NCI-H2107 (cell line): ENCODE measurements around the gene CNIH3.
A peak's percentile ranks its signal among the peaks of the same experiment; 100 is the strongest.

Experiments
- DNase-seq: peaks from one replicate; lab custom pipeline; 2025; lab: John Stamatoyannopoulos, UW

The CNIH3 gene

DNA sequence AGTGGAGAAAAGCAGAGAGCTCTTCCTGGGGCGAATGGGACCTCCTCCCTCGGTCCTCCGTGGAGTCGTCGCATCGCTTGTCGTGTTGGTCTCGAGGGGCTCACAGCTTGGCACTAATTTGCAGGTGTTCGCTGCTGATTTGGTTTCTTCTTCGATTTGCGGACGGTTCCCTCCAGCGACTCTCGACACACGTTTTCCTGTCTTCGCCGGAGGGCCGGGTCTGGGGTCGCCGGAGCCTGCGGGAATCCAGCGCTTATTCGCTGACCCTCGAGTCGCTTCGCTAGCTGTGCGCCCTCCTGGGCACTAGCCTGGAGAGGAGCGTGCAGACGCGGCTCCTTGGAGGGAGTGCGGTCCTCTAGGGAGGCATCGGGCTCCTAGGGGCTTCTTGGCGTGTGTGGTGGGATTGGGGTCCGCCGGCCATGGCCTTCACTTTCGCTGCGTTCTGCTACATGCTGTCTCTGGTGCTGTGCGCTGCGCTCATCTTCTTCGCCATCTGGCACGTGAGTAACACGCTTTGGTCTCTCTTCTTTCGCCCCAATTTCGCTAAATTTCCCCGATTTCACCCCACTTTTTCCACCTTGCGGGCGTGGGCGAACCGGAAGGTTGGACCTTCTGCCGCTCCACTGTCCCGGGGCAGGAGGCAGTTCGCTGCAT lies 766 bp downstream of the CNIH3 start:
- no peak for DNase-seq

DNA sequence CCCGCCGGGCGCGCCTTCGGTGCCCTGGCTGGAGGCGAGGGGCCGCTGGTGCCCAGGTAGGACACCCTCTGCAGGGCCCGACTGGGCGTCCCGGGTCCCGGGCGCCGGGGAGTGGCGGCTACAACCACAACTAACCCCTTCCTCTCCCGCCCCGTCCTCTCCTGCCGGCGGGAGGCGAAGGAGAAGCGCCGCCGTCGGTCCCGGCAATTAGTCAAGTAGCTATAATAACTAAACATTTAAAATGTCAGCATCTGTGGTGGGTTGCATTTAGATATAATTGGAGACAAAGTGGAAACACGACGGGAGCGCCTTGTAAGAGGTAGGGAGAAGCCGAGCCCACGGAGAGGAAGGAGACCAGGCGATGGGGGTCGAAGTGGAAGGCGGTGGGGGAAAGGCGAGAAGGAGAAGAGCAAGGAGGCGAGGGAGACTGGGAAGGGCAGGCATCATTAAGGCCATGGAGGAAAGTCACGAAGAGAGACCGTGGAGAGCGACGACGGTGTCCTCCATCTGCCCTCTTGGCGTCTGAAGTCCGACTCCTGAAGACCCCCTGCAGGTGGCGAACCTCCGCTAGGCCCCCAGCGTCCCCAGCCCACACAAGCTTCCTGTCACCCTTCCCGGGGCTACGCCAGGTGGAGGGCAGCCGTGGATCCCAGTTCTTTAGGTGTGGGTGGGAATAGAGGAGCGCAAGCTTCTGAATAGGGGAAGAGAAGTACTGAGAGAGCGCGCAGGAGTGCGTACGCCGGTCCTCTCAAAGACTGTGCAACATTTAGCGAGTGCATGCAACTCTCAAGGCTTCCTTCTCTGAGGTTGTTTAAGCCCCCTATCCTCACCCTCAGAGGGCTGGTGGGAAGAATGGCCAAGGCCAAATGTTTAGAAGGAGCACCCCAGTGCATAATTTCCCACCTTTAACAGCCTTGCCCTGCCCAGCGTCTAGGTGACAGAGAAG lies 1.6 kb downstream of the CNIH3 start:
- DNase-seq: no peak

DNA sequence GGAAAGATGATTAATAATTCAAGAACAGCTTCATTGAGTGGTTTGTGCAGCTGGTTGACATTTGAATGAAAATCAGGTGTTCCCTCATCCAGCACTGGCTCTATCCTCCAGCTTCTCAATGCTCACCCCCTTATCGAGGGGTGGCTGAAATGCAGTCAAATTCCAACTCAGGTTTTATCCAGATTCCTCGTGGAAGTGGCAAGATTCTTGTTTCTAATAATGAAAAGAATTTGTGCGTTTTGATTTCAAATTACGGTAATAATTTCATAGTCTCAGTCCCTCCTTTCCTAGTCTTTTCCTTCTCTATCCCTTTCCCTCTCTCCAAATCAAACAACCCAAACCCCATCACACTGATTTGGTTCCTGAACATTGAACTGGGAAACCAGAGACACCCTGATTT lies 3.1 kb downstream of the CNIH3 start:
- DNase-seq: no peak

DNA sequence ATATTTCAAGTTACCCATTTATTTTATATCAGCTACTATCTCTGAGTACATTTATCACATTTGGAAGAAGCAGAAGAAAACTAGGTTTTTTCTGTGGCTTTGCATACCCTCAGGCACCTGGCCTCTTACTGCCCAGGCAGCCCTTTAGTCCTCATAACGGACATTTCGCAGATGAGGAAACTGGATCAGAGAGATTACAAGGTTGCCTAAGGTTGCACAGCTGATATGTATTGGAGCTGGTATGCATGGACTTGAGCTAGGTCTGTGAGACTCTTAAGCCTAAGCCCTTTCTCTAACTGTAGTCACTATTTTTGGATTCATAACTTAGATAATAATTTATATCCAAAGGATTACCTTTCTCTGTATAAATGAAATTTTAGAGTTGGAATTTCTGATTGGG lies 4.0 kb downstream of the CNIH3 start:
- no peak for DNase-seq

DNA sequence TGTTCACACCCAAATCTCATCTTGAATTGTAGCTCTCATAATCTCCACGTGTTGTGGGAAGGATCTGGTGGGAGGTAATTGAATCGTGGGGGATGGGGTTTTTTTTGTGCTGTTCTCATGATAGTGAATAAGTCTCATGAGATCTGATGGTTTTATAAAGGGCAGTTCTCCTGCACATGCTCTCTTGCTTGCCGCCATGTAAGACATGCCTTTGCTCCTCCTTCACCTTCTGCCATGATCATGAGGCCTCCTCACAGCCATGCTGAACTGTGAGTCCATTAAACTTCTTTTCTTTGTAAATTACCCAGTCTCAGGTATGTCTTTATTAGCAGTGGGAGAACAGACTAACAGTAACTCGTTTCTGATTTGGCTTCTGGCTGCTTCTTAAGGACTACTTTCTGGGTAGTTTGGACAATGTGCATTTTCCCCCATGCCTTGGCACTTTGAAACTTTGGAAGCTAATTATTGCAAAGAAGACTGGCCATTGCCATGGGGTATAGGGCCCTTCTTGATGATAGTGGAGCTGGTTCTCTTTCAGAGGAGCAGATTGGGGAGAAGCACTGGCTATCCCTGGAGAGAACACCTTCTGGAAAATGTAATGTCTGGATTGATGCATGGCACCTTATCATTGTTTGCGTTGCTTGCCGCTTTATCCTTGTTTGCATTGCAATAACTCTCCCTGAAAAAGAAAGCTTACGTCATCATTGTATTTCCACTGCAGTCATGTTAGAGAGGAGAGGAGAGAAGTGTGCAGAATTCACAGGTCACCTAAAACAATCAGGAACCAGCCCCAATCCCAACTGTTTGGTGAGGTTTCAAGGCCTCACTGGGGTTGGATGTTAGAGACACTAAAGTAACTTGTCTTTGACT lies 5.9 kb downstream of the CNIH3 start:
- DNase-seq: no peak

DNA sequence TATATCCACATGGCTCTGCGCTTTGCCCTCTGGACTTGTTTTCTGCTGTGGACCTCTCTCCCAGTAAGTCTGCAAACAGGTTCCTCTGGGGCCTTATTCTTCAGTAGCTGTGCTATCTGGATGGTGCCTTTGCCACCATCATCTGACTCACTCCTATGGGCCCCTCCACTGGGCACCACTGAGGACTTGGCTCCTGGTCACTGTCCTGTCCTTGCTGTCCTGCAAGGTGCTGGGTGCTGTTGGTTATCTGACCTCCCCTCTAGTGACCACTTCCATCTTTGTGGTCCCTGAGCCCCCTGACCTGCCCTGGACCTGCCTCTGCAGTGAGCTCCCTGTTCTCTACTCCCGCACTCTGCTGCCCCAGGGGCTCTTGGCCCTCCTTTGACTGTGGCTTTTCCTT lies 6.7 kb downstream of the CNIH3 start:
- no peak for DNase-seq

DNA sequence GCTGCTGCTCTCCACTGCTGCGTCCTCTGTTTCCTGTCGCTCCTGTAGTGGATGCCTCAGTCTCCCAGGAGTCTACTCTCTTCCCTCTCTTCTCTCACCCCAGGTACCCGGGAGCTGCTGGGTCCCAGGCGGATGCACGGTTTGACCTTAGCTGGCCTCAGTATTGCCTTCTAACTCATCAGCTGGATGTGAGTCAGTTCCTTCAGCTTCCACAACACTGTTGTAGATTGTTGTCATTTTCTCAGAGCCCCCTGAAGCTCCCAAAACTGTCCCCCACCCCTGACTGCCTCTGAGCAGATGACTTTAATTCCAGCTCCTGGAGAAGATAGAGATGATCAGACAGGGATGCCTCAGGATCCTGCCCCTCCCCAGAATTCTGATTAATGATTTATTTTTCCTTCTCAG lies 7.2 kb downstream of the CNIH3 start:
- DNase-seq: no peak

DNA sequence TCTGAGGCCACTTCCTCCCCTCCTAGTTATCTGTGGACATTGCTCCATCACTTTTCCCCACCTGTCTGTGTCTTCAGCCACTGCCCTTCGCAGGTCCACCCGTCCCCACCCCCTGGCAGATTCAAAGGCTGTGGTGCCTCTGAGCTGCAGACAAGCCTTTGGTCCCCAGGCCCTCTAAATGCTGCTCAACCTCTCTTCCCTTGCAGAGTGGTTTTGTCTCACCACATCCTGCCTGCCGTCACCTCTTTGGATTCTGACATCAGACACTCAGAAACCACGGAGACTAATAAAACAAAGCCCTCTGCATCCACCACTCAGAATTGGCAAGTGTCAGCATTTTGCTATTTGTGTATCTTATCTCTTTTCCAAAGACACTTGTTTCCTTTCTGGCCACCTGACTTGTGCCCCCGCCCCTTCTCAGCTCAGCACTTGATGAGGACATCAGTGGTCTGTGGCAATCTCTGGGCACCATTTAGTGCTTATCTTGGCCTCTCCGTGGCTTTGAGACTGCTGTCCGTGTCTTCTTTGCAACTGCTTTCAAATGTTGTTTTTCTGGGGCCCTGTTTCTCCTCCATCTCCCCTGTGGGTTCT lies 7.7 kb downstream of the CNIH3 start:
- DNase-seq: peak; percentile 58

DNA sequence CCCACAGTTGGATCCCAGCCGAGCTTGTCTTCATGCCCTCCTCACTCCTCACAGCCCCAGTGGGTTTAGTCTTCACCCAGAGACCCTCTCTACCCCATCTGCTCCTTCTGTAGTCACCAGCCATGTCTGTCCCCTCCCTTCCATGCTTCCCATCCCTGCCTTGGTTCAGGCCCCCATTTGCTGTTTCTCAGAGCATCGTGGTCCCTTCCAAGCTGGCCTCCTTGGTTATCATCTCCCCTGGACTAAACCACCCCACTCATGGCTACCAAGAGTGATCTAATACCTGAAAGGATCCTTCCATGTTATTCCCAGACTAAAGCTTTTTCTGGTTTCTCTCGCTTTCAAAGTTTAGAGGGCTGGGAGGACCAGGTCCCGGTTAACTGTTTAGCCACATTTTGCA lies 8.3 kb downstream of the CNIH3 start:
- DNase-seq: no peak

DNA sequence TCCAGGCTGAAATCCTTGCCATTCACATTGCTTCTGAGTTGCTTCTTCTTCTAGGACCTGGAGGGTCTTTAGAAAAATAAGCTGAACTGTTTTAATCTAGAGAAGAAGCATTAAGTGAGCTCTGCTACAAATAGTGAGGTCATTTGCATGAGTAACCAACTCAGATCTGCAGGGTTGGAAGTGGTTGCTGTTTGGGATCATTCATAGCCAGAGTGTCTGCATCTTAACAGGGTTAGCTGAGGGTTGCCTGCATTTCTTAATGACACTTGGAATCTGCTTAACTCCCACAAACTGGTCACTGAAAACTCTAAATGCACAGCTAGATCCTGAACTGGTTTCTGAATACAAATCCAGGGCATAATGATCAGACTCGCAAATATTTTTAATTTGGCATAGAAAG lies 9.9 kb downstream of the CNIH3 start:
- no peak for DNase-seq

DNA sequence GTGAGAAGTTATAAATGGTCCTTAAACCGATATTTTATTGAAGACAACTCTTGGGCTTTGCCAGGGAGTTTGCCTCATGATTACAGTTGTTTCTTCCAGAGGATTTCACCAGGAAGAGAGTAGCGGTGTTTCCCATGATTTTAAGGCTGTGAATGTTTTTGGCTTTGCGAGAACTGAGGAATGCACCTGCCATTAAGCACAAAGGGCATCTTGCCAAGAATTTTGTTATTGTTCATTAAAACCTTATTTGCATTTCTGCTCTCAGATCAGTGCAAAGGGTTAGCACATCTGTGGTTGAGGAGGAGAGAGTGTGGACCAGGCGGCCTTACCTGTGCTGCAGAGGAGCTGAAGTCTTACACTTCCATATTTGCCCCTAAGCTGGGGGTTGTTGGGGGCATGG lies 13.8 kb downstream of the CNIH3 start:
- DNase-seq: peak; percentile 60

DNA sequence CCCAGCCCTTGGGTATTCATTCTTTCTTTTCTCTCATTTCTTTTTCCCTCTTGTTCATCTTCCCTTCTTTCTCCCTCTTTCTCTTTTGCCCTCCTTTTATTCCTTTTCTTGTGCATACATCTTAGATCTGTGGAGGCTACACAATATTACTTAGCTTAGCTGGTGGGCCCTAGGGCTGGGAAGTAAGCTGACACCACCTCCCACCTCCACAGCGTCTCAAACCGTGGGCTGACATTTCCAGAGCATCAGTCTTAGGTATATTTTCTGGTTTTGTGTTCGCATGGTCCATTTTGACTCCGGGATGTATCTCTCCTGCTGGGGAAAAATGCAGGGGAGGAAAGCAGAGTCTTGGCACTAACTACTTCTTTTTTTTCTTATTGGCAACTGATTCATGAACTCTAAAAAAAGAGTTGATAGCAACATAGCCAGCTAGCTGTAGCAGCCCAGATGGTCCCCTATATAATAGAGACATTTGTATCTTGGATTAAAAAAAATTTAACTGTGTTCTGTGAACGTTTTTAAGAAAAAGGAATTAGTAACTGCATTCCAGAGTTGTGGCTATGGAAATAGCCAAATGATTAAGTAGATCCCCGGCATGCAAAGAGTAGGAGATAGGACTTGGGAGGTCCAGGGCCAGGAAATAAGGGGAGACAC lies 15.5 kb downstream of the CNIH3 start:
- DNase-seq: no peak

DNA sequence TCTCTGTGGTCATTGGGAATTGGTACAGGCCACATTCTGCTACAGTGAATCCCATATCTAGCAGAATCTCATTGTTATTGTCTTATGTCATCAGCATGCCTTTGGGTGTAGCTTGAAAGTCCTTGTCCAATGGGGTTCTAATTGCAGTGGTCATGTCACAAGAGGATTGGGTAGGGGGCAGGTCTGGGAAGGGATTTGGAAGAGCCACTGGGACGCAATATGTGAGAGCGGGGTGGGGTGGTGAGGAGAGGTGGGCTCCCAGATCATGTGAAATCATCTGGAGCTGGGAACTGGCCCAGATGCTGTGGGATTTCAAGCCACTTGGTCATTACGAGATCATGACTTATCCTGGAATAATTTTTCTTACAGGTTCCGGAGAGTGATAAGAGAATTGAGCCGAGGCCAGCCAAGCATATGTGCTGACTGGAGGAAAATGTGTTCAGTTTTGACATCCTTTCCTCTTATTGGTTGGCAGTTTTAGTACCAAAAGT lies 16.3 kb downstream of the CNIH3 start:
- DNase-seq: no peak

DNA sequence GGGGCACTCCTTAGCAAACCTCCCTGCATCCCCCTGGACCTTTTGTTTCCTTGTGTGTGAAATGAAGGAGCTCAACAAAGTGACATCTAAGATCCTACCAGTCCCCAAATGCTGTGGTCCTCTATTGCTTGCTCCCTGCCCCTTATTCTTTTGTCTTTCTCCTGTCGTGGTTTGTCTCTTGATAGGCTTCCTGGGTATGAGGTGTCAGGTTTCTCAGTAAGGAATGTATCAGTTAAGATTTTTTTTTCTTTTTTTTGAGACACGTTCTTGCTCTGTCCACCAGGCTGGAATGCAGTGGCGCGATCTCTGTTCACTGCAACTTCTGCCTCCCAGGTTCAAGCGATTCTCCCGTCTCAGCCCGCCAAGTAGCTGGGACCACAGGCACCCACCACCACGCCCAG lies 16.8 kb downstream of the CNIH3 start:
- DNase-seq: no peak

DNA sequence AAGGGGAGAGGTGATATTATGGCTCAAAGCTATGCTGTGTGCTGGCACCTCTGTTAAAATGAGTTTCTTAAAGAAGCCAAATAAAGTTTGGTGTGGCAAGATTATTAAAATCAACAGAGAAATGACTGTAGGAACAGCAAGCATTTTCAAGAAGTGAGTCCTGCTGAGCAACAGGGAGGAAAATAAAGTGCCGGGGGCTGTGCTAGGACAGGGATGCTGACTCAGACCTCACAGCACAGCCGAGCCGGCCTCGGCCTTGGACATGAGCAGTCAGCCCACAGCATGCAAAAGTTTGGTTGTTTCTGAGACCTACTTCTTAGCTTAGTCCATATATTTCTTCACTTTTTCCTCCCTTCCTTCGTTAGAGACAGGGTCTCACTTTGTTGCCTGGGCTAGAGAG lies 19.2 kb downstream of the CNIH3 start:
- DNase-seq: no peak

DNA sequence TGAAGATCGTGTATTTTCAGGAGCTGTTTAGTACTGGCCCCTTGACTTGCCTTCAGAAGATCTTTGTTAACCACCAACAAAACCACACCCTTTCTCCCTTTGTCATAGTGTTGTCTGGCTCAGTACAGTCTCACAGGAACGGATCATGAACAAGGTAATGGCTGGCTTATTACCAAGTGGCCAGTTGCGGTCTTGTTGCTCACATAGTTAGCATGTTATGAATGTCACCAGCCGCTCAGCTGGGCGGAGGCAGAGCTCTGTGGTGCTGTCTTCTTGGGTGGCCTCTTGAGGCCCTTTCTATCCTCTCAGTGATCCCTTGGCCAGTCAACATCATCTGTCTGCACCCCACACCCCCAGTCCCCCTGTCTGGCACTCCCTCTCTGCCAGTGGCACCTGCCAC lies 21.4 kb downstream of the CNIH3 start:
- DNase-seq: no peak

DNA sequence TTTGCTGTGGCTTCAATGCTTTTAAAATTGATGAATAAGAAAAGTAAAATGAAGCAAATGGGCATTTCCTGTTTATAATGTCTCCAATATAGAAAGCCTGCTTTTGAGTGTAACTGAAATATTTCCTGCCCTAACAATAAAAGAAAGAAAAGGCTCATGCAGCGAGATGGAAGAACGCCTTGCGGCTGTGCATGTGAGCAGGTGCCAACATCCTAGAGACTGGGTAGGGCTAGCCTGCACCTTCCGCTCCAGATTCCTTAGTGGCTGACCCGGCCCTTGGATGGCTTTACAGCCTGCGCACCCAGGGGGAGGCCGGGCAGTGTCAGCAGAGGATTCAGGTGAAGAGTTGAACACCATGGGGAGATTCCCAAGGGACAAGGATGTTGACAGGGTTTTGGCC lies 21.8 kb downstream of the CNIH3 start:
- no peak for DNase-seq

DNA sequence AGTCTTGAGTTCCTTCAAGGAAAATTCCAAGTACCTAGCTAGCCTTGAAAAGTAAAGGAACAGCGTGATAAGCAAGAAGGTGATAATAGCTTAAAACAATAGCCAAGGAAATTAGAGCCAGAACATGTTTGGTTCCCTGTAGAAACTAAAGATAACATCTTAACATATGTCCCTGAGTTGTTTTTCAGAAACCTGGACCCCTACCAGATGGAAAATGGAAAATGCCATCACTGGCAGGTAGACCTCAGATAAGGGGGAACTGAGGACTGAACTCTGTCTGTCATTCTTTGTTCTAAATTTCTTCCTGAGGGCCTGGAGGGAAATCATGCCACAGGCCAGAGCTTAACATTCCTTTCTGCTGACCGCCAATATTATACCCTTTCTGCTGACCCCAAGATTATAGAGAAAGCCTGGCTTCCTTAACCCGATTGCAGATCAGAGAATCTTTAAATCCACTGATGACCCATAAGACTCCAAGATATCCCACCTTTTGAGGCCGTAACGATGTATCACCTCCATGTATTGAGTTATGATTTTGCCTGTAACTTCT lies 23.4 kb downstream of the CNIH3 start:
- no peak for DNase-seq

DNA sequence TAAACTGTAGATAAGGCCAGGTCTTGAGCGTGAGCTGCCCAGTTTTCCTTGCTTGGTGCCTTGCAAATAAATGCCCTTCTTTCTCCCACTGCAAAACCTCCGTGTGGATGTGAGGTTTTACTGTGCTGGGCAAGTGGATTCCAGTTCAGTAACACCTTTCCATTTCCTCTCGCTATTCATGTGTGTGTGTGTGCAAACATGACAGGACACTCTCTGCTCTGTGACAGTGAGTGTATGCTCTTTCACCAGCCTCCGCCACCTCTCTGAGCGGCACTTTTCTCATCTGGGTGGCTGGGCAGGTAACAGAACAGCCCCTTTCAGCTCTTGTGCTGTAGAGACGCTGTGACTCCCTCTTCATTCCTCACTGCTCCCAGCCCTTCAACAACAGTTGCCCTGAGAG lies 23.9 kb downstream of the CNIH3 start:
- DNase-seq: no peak

DNA sequence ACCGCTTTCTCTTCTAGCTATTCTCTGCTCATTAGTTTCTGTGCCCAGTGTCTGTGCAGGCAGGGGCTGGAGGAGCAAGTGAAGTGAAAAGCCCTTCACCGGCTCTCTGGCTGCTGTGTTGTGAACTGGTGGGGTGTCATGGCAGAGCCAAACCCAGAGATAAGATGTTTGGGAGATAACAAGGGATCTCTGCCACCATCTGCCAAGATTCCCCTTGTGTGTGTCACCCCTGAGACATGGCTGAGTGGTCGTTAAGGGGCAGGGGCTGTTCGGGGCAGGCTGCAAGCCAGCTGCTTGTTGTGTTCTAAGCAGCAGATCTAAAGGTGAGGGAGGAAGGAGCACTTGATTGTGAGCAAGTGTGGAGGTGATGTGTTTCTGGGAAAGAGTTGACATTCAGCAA lies 24.5 kb downstream of the CNIH3 start:
- no peak for DNase-seq

DNA sequence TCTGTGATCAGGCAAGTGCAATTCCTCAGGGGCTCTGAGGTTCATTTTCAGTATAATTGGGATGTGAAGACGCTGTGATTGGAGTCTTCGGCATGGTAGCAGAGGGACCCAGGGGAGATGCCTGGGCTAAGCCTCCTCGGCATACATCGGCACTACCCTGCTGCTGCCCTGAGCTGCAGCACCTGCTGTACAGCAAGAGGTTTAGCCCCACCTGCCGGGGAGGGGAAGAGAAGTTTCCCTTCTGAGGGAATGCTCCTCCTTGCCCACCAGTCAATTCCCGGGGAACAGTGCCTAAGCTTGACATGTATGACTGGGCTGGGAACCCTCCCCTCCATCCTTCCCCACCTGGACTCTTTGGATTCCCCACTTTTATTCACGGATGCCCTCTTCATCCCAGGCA lies 24.9 kb downstream of the CNIH3 start:
- peak; percentile 77 for DNase-seq
